Naive thymus-derived CD4-positive, alpha-beta T cell (primary cell): ENCODE results near the gene NUFIP2. TPM values are rescaled to one million over a fixed set of nuclear protein-coding genes. Genes with fewer than 3 reads are reported as not detected.

Source experiments
- ATAC-seq: fragments of 150-1000 bp; cut with Tn5 transposase; 2 replicates; pipeline ENCODE4 v1.10.0; 2021; ENCODE audit warnings: mild to moderate bottlenecking, moderate library complexity
- CTCF ChIA-PET: fragments of 350-600 bp; sonication (Branson Sonifier 250); formaldehyde crosslinking; loops from one replicate; lab custom pipeline; 2021; ENCODE audit warnings: antibody characterized with exemption; lab: Charles Lee
- POLR2A ChIA-PET: fragments of 350-600 bp; sonication (Branson Sonifier 250); formaldehyde crosslinking; loops from one replicate; lab custom pipeline; 2021; ENCODE audit warnings: antibody characterized with exemption, inconsistent platforms; lab: Charles Lee
- DNase-seq, 9 donors: peaks; one replicate each; pipeline versions ENCODE4 v3.0.0 to v3.0.0-alpha.2; 2020 to 2022; ENCODE audit warnings: mixed read lengths in 1 of 9
- H3K27ac ChIP-seq: one replicate; pipeline ENCODE4 v1.7.0; 2013; ENCODE audit warnings: mild to moderate bottlenecking, low read depth, low read length, moderate library complexity
- H3K27me3 ChIP-seq, 2 donors: one replicate each; pipeline ENCODE4 v1.7.0; 2013; ENCODE audit warnings: low read length in 2 of 2, mild to moderate bottlenecking in 2 of 2, moderate library complexity in 2 of 2; ENCODE audit not compliant: control insufficient read depth in 2 of 2, insufficient read depth in 2 of 2
- H3K36me3 ChIP-seq, 3 experiments: 1 replicate in 2 of 3; 2 replicates in 1 of 3; pipeline ENCODE4 v1.7.0; 2013; ENCODE audit warnings: low read length in 3 of 3, mild to moderate bottlenecking in 3 of 3, moderate library complexity in 1 of 3; ENCODE audit not compliant: insufficient read depth in 3 of 3, control insufficient read depth in 2 of 3
- H3K4me1 ChIP-seq, 2 donors: one replicate each; pipeline ENCODE4 v1.7.0; 2013; ENCODE audit warnings: low read length in 2 of 2, mild to moderate bottlenecking in 2 of 2, moderate library complexity in 1 of 2; ENCODE audit not compliant: control insufficient read depth in 2 of 2, insufficient read depth in 2 of 2
- H3K4me3 ChIP-seq: 2 replicates; pipeline ENCODE4 v1.7.0; 2013; ENCODE audit warnings: mild to moderate bottlenecking, low read length
- H3K9me3 ChIP-seq, 3 experiments: 1 replicate in 2 of 3; 2 replicates in 1 of 3; pipeline ENCODE4 v1.7.0; 2013; ENCODE audit warnings: low read length in 3 of 3; ENCODE audit not compliant: control insufficient read depth in 2 of 3
- H3K27ac Mint-ChIP-seq, 9 donors: one replicate each; pipeline ENCODE4 v1.8.0; 2020 to 2022; ENCODE audit warnings: mixed read lengths in 9 of 9, mild to moderate bottlenecking in 8 of 9, moderate library complexity in 5 of 9, inconsistent platforms in 2 of 9
- H3K27me3 Mint-ChIP-seq, 5 donors: one replicate each; pipeline ENCODE4 v1.8.0; 2021 to 2022; ENCODE audit warnings: mixed read lengths in 5 of 5, mild to moderate bottlenecking in 1 of 5
- H3K36me3 Mint-ChIP-seq, 5 donors: one replicate each; pipeline ENCODE4 v1.8.0; 2020 to 2022; ENCODE audit warnings: mixed read lengths in 5 of 5, mild to moderate bottlenecking in 3 of 5, inconsistent platforms in 1 of 5
- H3K4me1 Mint-ChIP-seq, 7 donors: one replicate each; pipeline ENCODE4 v1.8.0; 2020 to 2022; ENCODE audit warnings: mixed read lengths in 7 of 7, mild to moderate bottlenecking in 3 of 7, inconsistent platforms in 1 of 7
- H3K4me3 Mint-ChIP-seq, 10 donors: one replicate each; pipeline ENCODE4 v1.8.0; 2020 to 2022; ENCODE audit warnings: mild to moderate bottlenecking in 10 of 10, mixed read lengths in 10 of 10, moderate library complexity in 6 of 10, inconsistent platforms in 2 of 10
- H3K9me3 Mint-ChIP-seq, 11 donors: one replicate each; pipeline ENCODE4 v1.8.0; 2020 to 2022; ENCODE audit warnings: mixed read lengths in 11 of 11, mild to moderate bottlenecking in 4 of 11, inconsistent platforms in 1 of 11, moderate library complexity in 1 of 11
- intact Hi-C, 2 donors: fragments of 100-400 bp; cut with micrococcal nuclease; formaldehyde crosslinking; loops; one replicate each; pipeline ENCODE4 v1.15.1; 2023
- polyA plus RNA-seq, 2 donors: library from polyadenylated mRNA; unstranded; fragments of 300-500 nt; fragmentation: Illumina TruSeq; gene quantifications; one replicate each; pipeline ENCODE4 v1.2.3, GENCODE V29; 2021
- total RNA-seq, 6 experiments: library from RNA in 5 of 6; stranded (reverse) in 5 of 6; gene quantifications; 1 replicate in 5 of 6; 2 replicates in 1 of 6; pipeline ENCODE4 v1.2.3 and lab custom pipeline; 2021 to 2026

The NUFIP2 gene
- total and polyA plus RNA-seq, 7 experiments from 2014 or later: 5.3 to 85.3 (median 63.9) TPM

- intact Hi-C loops: no loop called here
- DNase-seq: no peak
- Mint-ChIP-seq H3K27me3 (peaks cover 0 to 13% (median 0%) of the 10 kb centered on the region in 5 donors), H3K4me3 (peak overlapping the region in 1 of 10 donors; percentile 9), H3K27ac (peak overlapping the region in 2 of 9 donors; percentile 5 to 21), H3K4me1 (peaks cover 0 to 10% (median 5%) of the 10 kb centered on the region in 7 donors), H3K36me3 (no peaks in the 10 kb centered on the region), H3K9me3 (no peaks in the 10 kb centered on the region)
- ChIA-PET POLR2A (interaction anchor here (0.7 kb wide), 1 partner anchor 71 kb away, joined by 3 read pairs; no protein-coding TSS in a partner anchor), CTCF (interaction anchor here (0.7 to 5.5 kb wide), 4 partner anchors 21 to 297 kb away, joined by 3 to 81 read pairs (median 3); no protein-coding TSS in a partner anchor)
- Histone ChIP-seq H3K4me1 (no peaks in the 10 kb centered on the region), H3K27me3 (no peaks in the 10 kb centered on the region), H3K4me3 (no peak overlapping the region), H3K27ac (no peak overlapping the region), H3K9me3 (no peaks in the 10 kb centered on the region), H3K36me3 (no peaks in the 10 kb centered on the region)
- ATAC-seq: no peak
Measured at GRCh38 chr17:29216856-29217255, 77.1 kb downstream of the NUFIP2 start.

GRCh38 chr17:29216181-29216580, 77.8 kb downstream of the NUFIP2 start:
- H3K4me3 ChIP-seq: no peak overlapping the region
- H3K4me1 ChIP-seq: no peaks in the 10 kb centered on the region
- Mint-ChIP-seq H3K27ac (no peak overlapping the region), H3K4me3 (peak overlapping the region in 1 of 10 donors; percentile 9), H3K27me3 (peaks cover 0 to 16% (median 0%) of the 10 kb centered on the region in 5 donors), H3K36me3 (no peaks in the 10 kb centered on the region), H3K4me1 (peaks cover 0 to 10% (median 5%) of the 10 kb centered on the region in 7 donors), H3K9me3 (no peaks in the 10 kb centered on the region)
- H3K9me3 ChIP-seq: no peaks in the 10 kb centered on the region
- no peaks in the 10 kb centered on the region for H3K27me3 ChIP-seq
- H3K27ac ChIP-seq: no peak overlapping the region
- DNase-seq (no peak), ATAC-seq (no peak)
- ChIA-PET CTCF (interaction anchor here (0.6 to 5.5 kb wide), 5 partner anchors 20 to 371 kb away, joined by 3 to 81 read pairs (median 4); no protein-coding TSS in a partner anchor), POLR2A (no interaction called here)
- intact Hi-C loops: no loop called here
- H3K36me3 ChIP-seq: no peaks in the 10 kb centered on the region

GRCh38 chr17:29215717-29216116, 78.2 kb downstream of the NUFIP2 start:
- Histone ChIP-seq H3K36me3 (no peaks in the 10 kb centered on the region), H3K27ac (no peak overlapping the region), H3K4me3 (no peak overlapping the region), H3K9me3 (no peaks in the 10 kb centered on the region), H3K27me3 (no peaks in the 10 kb centered on the region), H3K4me1 (no peaks in the 10 kb centered on the region)
- Mint-ChIP-seq H3K36me3 (no peaks in the 10 kb centered on the region), H3K4me1 (peaks cover 0 to 10% (median 5%) of the 10 kb centered on the region in 7 donors), H3K4me3 (no peak overlapping the region), H3K27me3 (peaks cover 0 to 16% (median 0%) of the 10 kb centered on the region in 5 donors), H3K27ac (no peak overlapping the region), H3K9me3 (no peaks in the 10 kb centered on the region)
- POLR2A ChIA-PET: interaction anchor here (0.8 kb wide), 1 partner anchor 250 kb away, joined by 3 read pairs; no protein-coding TSS in a partner anchor
- ATAC-seq (no peak), DNase-seq (no peak)
- intact Hi-C loops: no loop called here
- CTCF ChIA-PET: interaction anchor here (0.6 to 1.3 kb wide), 2 partner anchors 99 to 371 kb away, joined by 4 read pairs; no protein-coding TSS in a partner anchor

- peaks cover 0 to 10% (median 5%) of the 10 kb centered on the region in 7 donors for H3K4me1 Mint-ChIP-seq
- Histone ChIP-seq H3K4me3 (no peak overlapping the region), H3K9me3 (no peaks in the 10 kb centered on the region), H3K27me3 (no peaks in the 10 kb centered on the region), H3K4me1 (no peaks in the 10 kb centered on the region), H3K36me3 (no peaks in the 10 kb centered on the region), H3K27ac (no peak overlapping the region)
- H3K9me3 Mint-ChIP-seq: no peaks in the 10 kb centered on the region
- intact Hi-C loops: no loop called here
- no peak for DNase-seq
- no peaks in the 10 kb centered on the region for H3K36me3 Mint-ChIP-seq
- CTCF ChIA-PET: interaction anchor here (1.1 to 1.3 kb wide), 2 partner anchors 66 to 99 kb away, joined by 3 to 4 read pairs; no protein-coding TSS in a partner anchor
- no peak overlapping the region for H3K27ac Mint-ChIP-seq
- H3K4me3 Mint-ChIP-seq: no peak overlapping the region
- H3K27me3 Mint-ChIP-seq: peaks cover 0 to 16% (median 0%) of the 10 kb centered on the region in 5 donors
- ATAC-seq: no peak
- POLR2A ChIA-PET: interaction anchor here (0.8 kb wide), 1 partner anchor 250 kb away, joined by 3 read pairs; no protein-coding TSS in a partner anchor
Measured at GRCh38 chr17:29215174-29215573, 78.8 kb downstream of the NUFIP2 start.

- peak overlapping the region in 1 of 9 donors; percentile 20 for H3K27ac Mint-ChIP-seq
Measured at GRCh38 chr17:29214215-29215146, 79.5 kb downstream of the NUFIP2 start.

GRCh38 chr17:29212681-29213121, 81.2 kb downstream of the NUFIP2 start:
- ChIA-PET POLR2A (no interaction called here), CTCF (interaction anchor here (0.5 to 1.0 kb wide), 2 partner anchors 10 to 52 kb away, joined by 3 read pairs; no protein-coding TSS in a partner anchor)
- peaks cover 0 to 2% (median 0%) of the 10 kb centered on the region in 7 donors for H3K4me1 Mint-ChIP-seq
- no peaks in the 10 kb centered on the region for H3K36me3 Mint-ChIP-seq
- no peaks in the 10 kb centered on the region for H3K9me3 ChIP-seq
- H3K27me3 ChIP-seq: no peaks in the 10 kb centered on the region
- intact Hi-C loops: no loop called here
- peaks cover 0 to 15% (median 0%) of the 10 kb centered on the region in 5 donors for H3K27me3 Mint-ChIP-seq
- no peaks in the 10 kb centered on the region for H3K9me3 Mint-ChIP-seq
- H3K36me3 ChIP-seq: no peaks in the 10 kb centered on the region
- peak; percentile 50 for ATAC-seq
- H3K4me3 Mint-ChIP-seq: no peak overlapping the region
- no peak overlapping the region for H3K27ac Mint-ChIP-seq
- no peak overlapping the region for H3K4me3 ChIP-seq
- H3K27ac ChIP-seq: no peak overlapping the region
- H3K4me1 ChIP-seq: no peaks in the 10 kb centered on the region
- DNase-seq: no peak

More at GRCh38 chr17:29214215-29215146, 79.5 kb downstream of the NUFIP2 start:
- no peak for DNase-seq
- Mint-ChIP-seq H3K27me3 (peaks cover 0 to 13% (median 0%) of the 10 kb centered on the region in 5 donors), H3K36me3 (no peaks in the 10 kb centered on the region), H3K4me3 (no peak overlapping the region), H3K9me3 (no peaks in the 10 kb centered on the region), H3K4me1 (peaks cover 0 to 6% (median 2%) of the 10 kb centered on the region in 7 donors)
- Histone ChIP-seq H3K36me3 (no peaks in the 10 kb centered on the region), H3K9me3 (no peaks in the 10 kb centered on the region), H3K4me3 (no peak overlapping the region), H3K27ac (no peak overlapping the region), H3K27me3 (no peaks in the 10 kb centered on the region), H3K4me1 (no peaks in the 10 kb centered on the region)
- ATAC-seq: peak; percentile 80
- POLR2A ChIA-PET: no interaction called here
- CTCF ChIA-PET: interaction anchor here (1.1 to 1.7 kb wide), 2 partner anchors 66 to 69 kb away, joined by 3 to 5 read pairs; no protein-coding TSS in a partner anchor
- intact Hi-C loops: no loop called here
